Measurements from ENCODE around the gene PI16.

PI16 gene

DNA sequence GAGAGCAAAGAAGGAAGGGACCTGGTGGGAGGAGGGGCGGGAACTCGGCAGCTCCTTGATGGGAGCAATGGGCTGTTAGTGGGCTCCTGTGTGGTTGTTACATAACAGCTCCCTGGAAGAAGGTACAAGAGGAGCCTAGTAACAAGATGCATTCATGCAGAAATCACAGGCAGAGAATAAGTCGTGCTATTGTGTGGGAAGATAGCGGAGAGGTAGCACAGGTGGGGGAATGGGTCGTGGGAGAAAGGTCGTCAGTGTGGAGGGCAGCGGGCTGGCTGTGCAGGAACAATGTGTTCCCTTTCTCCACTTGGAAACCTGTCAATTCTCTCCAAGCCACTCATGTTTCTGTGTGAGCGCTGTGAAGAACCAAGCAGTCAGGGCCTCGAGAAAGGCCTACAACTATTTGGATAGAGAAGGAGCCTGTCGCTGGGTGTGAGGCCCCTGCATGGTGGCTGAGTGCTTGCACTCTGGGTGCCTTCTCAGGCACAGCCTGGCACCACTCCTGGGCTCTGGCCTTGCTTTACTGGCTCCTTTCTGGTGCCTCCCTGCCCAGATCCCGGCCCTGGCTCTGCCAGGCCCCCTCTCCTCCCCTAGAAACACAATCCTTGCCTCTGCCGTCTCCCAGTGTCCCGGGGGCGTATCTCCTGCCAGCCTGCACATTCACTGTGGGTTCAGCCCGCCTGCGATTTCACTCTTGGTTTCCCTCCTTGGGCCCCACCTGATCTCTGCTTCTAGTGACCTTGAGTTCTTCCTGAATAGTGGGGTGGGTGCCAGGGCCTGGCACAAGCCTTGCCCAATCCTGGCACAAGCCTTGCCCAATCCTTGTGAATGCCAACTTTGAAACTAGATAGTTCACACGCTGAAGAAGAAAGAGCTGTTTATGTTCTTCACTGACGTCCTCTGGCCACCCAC lies 43.5 kb downstream of the PI16 start:
- TF ChIP-seq, protein P1, sequence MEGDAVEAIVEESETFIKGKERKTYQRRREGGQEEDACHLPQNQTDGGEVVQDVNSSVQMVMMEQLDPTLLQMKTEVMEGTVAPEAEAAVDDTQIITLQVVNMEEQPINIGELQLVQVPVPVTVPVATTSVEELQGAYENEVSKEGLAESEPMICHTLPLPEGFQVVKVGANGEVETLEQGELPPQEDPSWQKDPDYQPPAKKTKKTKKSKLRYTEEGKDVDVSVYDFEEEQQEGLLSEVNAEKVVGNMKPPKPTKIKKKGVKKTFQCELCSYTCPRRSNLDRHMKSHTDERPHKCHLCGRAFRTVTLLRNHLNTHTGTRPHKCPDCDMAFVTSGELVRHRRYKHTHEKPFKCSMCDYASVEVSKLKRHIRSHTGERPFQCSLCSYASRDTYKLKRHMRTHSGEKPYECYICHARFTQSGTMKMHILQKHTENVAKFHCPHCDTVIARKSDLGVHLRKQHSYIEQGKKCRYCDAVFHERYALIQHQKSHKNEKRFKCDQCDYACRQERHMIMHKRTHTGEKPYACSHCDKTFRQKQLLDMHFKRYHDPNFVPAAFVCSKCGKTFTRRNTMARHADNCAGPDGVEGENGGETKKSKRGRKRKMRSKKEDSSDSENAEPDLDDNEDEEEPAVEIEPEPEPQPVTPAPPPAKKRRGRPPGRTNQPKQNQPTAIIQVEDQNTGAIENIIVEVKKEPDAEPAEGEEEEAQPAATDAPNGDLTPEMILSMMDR (IDR thresholded peaks at IDR 0.05; ENCODE audit: low read depth, low read length), result no peak
- Histone ChIP-seq H3K4me3 (ENCODE audit: low read depth, low read length) (no peak overlapping the region), H3K9me3 (ENCODE audit: severe bottlenecking) (no peaks in the 10 kb centered on the region), H3K36me3 (no peaks in the 10 kb centered on the region), H3K27ac (no peak overlapping the region), H3K27me3 (ENCODE audit: insufficient read depth, low read depth, severe bottlenecking) (no peaks in the 10 kb centered on the region)
- no peak for DNase-seq

DNA sequence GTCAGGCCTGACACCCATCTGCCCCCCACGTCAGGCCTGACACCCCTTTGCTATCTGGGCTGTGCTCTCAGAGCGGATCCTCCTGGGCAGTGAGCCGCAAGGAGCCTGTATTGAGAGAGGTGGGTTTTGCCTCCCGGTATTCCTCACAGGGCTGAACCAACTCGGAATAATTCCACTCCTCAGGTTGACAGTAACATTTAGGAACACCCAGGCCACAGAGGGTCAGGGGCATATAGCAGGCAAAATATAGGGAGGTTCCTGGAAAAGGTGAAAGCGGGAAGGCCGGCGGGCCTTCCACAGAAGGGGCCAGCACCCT lies 44.1 kb downstream of the PI16 start:
- Histone ChIP-seq H3K27me3 (ENCODE audit: insufficient read depth, low read depth, severe bottlenecking) (no peaks in the 10 kb centered on the region), H3K9me3 (ENCODE audit: severe bottlenecking) (no peaks in the 10 kb centered on the region), H3K4me3 (ENCODE audit: low read depth, low read length) (no peak overlapping the region), H3K36me3 (no peaks in the 10 kb centered on the region), H3K27ac (no peak overlapping the region)
- DNase-seq, result no peak
- TF ChIP-seq, protein P1 (IDR thresholded peaks at IDR 0.05; ENCODE audit: low read depth, low read length), result no peak

DNA sequence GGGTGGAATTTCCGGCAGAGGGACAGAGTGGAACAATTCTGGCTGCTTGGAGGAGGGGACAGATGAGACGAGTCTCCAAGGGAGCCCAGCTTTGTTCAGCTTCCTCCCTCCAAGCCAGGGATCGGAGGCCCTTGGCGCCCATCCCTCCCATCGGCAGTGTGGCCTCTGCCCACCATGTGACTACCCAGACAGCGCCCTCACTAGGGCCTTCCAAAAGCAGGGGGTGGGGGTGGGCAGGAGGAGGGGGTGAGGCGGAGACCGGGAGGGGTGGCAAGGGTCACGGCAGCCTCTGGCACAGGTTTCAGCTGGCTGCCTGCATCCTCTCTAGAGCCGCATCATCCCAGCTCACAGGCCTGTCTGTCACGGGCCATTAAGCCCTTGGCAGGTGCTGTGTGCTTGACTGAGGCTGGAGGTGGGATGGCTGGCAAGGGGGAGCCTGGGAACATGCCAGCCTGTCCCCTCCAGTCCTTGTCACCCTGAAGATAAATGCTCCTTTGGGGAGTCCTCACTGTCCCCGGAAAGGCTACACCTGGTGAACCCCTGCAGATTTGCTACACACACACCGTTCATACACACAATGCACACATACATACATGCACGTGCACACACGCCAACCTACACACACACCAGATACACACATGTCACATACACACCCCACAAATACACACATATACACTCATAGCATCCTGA lies 44.7 kb downstream of the PI16 start:
- Histone ChIP-seq H3K36me3 (no peaks in the 10 kb centered on the region), H3K9me3 (ENCODE audit: severe bottlenecking) (no peaks in the 10 kb centered on the region), H3K4me3 (ENCODE audit: low read depth, low read length) (no peak overlapping the region), H3K27ac (no peak overlapping the region), H3K27me3 (ENCODE audit: insufficient read depth, low read depth, severe bottlenecking) (no peaks in the 10 kb centered on the region)
- DNase-seq, result no peak
- TF ChIP-seq, protein P1 (IDR thresholded peaks at IDR 0.05; ENCODE audit: low read depth, low read length), result no peak

DNA sequence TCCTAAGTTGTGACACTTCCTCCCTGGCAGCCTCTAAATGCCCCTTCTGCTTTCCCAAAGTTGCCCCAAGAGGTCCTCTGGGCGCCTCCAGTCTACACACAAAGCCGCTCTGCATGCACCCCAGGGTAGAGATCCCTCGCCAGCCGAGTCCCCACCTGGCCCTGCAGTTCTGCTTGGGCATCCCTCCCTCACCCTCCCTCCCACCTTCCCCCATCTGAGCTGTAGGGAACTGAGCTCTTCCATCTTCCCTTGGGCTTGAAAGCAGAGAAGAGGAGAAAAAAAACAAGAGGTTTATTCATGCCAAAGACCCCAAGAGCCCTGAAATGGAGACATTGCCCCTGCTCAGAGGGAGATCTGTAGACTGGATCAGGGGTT lies 45.2 kb downstream of the PI16 start:
- Histone ChIP-seq H3K36me3 (no peaks in the 10 kb centered on the region), H3K27ac (no peak overlapping the region), H3K4me3 (ENCODE audit: low read depth, low read length) (no peak overlapping the region), H3K27me3 (ENCODE audit: insufficient read depth, low read depth, severe bottlenecking) (no peaks in the 10 kb centered on the region), H3K9me3 (ENCODE audit: severe bottlenecking) (no peaks in the 10 kb centered on the region)
- TF ChIP-seq, protein P1 (IDR thresholded peaks at IDR 0.05; ENCODE audit: low read depth, low read length), result no peak
- no peak for DNase-seq

DNA sequence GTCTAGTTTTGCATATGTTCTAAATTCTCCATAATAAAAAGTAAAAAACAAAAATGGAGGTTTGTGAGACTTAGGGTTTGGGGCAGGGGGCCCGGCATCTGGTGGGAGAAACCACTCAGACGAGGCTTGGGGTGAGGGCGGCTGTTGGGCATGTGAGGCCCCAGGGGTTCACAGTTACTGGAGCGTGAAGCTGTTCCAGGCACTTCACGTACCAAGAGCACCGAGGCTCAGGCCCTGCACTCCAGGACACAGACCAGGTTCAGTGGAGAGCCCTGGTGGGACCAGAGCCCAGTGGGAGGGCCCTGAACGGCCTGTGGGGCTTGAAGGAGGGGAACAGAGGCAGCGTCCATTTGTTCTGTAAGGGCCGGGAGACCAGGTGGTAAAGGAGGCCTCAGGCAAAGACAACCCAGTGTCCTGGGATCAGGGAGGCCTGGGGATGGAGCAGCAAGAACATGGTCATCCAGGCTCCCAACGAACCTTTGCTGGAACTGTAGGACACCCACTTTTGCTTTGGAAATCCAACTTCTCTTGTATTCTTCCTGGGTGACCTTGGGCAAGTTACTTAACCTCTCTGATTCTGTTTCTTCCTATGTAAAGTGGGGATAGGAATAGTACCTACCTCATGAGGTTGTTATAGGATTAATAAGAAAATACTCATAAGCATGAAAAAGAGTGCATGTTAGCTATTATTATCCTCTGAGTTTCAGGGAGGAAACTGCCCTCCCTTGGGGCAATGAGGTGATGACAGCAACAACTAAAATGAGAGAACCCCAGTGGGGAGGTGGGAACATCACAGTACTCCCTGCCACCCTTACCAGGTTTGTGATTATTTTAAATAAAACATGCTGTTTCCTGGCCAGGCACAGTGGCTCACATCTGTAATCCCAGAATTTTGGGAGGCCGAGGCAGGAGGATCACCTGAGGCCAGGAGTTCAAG lies 49.8 kb downstream of the PI16 start:
- Histone ChIP-seq H3K27me3 (ENCODE audit: insufficient read depth, low read depth, severe bottlenecking) (no peaks in the 10 kb centered on the region), H3K36me3 (no peaks in the 10 kb centered on the region), H3K27ac (no peak overlapping the region), H3K9me3 (ENCODE audit: severe bottlenecking) (no peaks in the 10 kb centered on the region), H3K4me3 (ENCODE audit: low read depth, low read length) (no peak overlapping the region)
- no peak for DNase-seq
- TF ChIP-seq, protein P1 (IDR thresholded peaks at IDR 0.05; ENCODE audit: low read depth, low read length), result no peak

Data from WERI-Rb-1 (cell line).